Activated CD4-positive, alpha-beta memory T cell treated with anti-CD3 and anti-CD28 coated beads, Interleukin-2, amount 10 ng/mL, durations not matched to agents 7 days and 5 days (primary cell): ENCODE data around the gene C7orf25. TPM values are rescaled to one million over a fixed set of nuclear protein-coding genes. Genes with fewer than 3 reads are reported as not detected.

Source experiments
- CTCF ChIA-PET: fragments of 350-600 bp; sonication (Branson Sonifier 250); formaldehyde crosslinking; loops from one replicate; lab custom pipeline; 2021; ENCODE audit warnings: antibody characterized with exemption, inconsistent platforms; lab: Charles Lee
- POLR2A ChIA-PET: fragments of 350-600 bp; sonication (Branson Sonifier 250); formaldehyde crosslinking; loops from one replicate; lab custom pipeline; 2021; ENCODE audit warnings: antibody characterized with exemption; lab: Charles Lee
- DNase-seq: peaks from one replicate; pipeline ENCODE4 v3.0.0-alpha.2; 2020
- H3K27ac Mint-ChIP-seq: one replicate; pipeline ENCODE4 v1.8.0; 2021; ENCODE audit warnings: mild to moderate bottlenecking, mixed read lengths
- H3K27me3 Mint-ChIP-seq: one replicate; pipeline ENCODE4 v1.8.0; 2021; ENCODE audit warnings: mixed read lengths
- H3K36me3 Mint-ChIP-seq: one replicate; pipeline ENCODE4 v1.8.0; 2021; ENCODE audit warnings: low read depth, mixed read lengths
- H3K4me1 Mint-ChIP-seq: one replicate; pipeline ENCODE4 v1.8.0; 2021; ENCODE audit warnings: mixed read lengths
- H3K4me3 Mint-ChIP-seq: one replicate; pipeline ENCODE4 v1.8.0; 2021; ENCODE audit warnings: mild to moderate bottlenecking, mixed read lengths
- H3K9me3 Mint-ChIP-seq: one replicate; pipeline ENCODE4 v1.8.0; 2021; ENCODE audit warnings: mixed read lengths
- total RNA-seq, 2 experiments: library from RNA; stranded (reverse); gene quantifications; one replicate each; pipeline ENCODE4 v1.2.3, GENCODE V29; 2021

C7orf25 gene
- total RNA-seq, 2 experiments from 2014 or later, result 2.4 to 5.3 TPM

DNA sequence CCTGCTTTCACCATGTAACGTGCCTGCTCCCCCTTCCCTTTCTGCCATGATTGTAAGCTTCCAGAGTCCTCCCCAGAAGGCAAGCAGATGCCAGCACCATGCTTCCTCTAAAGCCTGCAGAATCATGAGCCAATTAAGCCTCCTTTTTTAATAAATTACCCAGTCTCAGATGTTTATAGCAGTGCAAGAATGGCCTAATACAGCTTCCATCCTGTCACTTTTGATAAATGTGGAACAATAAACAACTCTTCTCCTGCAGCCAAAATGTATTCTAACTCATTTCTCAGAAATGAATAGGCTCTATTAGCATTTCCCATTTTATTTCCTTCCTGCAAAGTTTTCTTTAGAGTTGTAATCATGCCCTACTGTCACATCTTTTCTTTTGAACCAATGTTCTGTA is 43.4 kb downstream of the C7orf25 start:
- ChIA-PET POLR2A (no interaction called here), CTCF (no interaction called here)
- no peaks in the 10 kb centered on the region for H3K36me3 Mint-ChIP-seq
- H3K9me3 Mint-ChIP-seq, result peaks cover 8% of the 10 kb centered on the region
- peaks cover 13% of the 10 kb centered on the region for H3K4me1 Mint-ChIP-seq
- H3K4me3 Mint-ChIP-seq, result no peak overlapping the region
- H3K27me3 Mint-ChIP-seq, result peaks cover 5% of the 10 kb centered on the region
- DNase-seq, result no peak
- no peak overlapping the region for H3K27ac Mint-ChIP-seq

Other genes starting within 250 kb of the C7orf25 start
- 100 to 1,000 TPM; 132 to 133 TPM for gene PSMA2, start 20.1 kb upstream of the C7orf25 start, total RNA-seq
- 10 to 100 TPM; 47.2 to 47.4 TPM for gene MRPL32, start 20.3 kb upstream of the C7orf25 start, total RNA-seq
- not detected for gene HECW1, start 200.6 kb upstream of the C7orf25 start, total RNA-seq